Measurements from ENCODE around the gene DHFR. TPM values are rescaled to one million over a fixed set of nuclear protein-coding genes. Genes with fewer than 3 reads are reported as not detected.

Gene DHFR
- total and polyA plus RNA-seq, 2 of the 8 experiments (the other 6 are each of a cell fraction or from before 2014, with no cell fraction given) = 46.4 to 88.9 TPM

DNA sequence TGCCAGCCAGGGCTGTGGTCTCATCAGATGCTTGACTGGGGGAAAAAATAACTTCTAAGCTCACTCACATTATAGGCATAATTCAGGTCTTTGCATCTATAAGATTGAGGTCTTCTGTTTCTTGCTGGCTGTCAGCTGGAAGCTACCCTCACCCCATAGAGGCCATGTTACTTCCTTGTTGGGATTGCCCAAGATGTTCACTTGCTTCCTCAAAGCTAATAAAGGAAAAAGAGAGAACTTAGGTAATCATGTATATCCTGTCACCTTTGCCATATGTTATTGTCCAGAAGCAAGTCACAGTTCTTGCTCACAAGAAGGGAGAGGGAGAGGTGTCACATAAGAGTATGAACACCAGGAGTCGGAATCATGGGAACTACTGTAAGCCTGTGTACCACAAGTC is 46.1 kb downstream of the DHFR start (continued):
- TF ChIP-seq, protein P1, sequence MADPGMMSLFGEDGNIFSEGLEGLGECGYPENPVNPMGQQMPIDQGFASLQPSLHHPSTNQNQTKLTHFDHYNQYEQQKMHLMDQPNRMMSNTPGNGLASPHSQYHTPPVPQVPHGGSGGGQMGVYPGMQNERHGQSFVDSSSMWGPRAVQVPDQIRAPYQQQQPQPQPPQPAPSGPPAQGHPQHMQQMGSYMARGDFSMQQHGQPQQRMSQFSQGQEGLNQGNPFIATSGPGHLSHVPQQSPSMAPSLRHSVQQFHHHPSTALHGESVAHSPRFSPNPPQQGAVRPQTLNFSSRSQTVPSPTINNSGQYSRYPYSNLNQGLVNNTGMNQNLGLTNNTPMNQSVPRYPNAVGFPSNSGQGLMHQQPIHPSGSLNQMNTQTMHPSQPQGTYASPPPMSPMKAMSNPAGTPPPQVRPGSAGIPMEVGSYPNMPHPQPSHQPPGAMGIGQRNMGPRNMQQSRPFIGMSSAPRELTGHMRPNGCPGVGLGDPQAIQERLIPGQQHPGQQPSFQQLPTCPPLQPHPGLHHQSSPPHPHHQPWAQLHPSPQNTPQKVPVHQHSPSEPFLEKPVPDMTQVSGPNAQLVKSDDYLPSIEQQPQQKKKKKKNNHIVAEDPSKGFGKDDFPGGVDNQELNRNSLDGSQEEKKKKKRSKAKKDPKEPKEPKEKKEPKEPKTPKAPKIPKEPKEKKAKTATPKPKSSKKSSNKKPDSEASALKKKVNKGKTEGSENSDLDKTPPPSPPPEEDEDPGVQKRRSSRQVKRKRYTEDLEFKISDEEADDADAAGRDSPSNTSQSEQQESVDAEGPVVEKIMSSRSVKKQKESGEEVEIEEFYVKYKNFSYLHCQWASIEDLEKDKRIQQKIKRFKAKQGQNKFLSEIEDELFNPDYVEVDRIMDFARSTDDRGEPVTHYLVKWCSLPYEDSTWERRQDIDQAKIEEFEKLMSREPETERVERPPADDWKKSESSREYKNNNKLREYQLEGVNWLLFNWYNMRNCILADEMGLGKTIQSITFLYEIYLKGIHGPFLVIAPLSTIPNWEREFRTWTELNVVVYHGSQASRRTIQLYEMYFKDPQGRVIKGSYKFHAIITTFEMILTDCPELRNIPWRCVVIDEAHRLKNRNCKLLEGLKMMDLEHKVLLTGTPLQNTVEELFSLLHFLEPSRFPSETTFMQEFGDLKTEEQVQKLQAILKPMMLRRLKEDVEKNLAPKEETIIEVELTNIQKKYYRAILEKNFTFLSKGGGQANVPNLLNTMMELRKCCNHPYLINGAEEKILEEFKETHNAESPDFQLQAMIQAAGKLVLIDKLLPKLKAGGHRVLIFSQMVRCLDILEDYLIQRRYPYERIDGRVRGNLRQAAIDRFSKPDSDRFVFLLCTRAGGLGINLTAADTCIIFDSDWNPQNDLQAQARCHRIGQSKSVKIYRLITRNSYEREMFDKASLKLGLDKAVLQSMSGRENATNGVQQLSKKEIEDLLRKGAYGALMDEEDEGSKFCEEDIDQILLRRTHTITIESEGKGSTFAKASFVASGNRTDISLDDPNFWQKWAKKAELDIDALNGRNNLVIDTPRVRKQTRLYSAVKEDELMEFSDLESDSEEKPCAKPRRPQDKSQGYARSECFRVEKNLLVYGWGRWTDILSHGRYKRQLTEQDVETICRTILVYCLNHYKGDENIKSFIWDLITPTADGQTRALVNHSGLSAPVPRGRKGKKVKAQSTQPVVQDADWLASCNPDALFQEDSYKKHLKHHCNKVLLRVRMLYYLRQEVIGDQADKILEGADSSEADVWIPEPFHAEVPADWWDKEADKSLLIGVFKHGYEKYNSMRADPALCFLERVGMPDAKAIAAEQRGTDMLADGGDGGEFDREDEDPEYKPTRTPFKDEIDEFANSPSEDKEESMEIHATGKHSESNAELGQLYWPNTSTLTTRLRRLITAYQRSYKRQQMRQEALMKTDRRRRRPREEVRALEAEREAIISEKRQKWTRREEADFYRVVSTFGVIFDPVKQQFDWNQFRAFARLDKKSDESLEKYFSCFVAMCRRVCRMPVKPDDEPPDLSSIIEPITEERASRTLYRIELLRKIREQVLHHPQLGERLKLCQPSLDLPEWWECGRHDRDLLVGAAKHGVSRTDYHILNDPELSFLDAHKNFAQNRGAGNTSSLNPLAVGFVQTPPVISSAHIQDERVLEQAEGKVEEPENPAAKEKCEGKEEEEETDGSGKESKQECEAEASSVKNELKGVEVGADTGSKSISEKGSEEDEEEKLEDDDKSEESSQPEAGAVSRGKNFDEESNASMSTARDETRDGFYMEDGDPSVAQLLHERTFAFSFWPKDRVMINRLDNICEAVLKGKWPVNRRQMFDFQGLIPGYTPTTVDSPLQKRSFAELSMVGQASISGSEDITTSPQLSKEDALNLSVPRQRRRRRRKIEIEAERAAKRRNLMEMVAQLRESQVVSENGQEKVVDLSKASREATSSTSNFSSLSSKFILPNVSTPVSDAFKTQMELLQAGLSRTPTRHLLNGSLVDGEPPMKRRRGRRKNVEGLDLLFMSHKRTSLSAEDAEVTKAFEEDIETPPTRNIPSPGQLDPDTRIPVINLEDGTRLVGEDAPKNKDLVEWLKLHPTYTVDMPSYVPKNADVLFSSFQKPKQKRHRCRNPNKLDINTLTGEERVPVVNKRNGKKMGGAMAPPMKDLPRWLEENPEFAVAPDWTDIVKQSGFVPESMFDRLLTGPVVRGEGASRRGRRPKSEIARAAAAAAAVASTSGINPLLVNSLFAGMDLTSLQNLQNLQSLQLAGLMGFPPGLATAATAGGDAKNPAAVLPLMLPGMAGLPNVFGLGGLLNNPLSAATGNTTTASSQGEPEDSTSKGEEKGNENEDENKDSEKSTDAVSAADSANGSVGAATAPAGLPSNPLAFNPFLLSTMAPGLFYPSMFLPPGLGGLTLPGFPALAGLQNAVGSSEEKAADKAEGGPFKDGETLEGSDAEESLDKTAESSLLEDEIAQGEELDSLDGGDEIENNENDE (IDR thresholded peaks at IDR 0.05; ENCODE audit: insufficient replicate concordance, low read length) = no peak
- TF ChIP-seq NRF1 (IDR thresholded peaks at IDR 0.05; ENCODE audit: low read depth, low read length) (no peak), YY1 (IDR thresholded peaks at IDR 0.05; ENCODE audit: low read depth, low read length) (no peak), PHF8 (conservative IDR thresholded peaks at IDR 0.05; ENCODE audit: low read depth, low read length) (no peak), ASH2L (IDR thresholded peaks at IDR 0.05; ENCODE audit: low read length) (no peak), SIRT6 (IDR thresholded peaks at IDR 0.05; ENCODE audit: low read length) (no peak), KDM4A (IDR thresholded peaks at IDR 0.05; ENCODE audit: low read depth, low read length, severe bottlenecking) (no peak), EP300 (IDR thresholded peaks at IDR 0.05; ENCODE audit: borderline replicate concordance in 1 of 2, low read depth in 2 of 2, low read length in 2 of 2) (no peak), TAF7 (optimal IDR thresholded peaks at IDR 0.05; ENCODE audit: borderline replicate concordance, low read depth, low read length) (no peak), JUND (IDR thresholded peaks at IDR 0.05; ENCODE audit: low read length) (no peak)
